ENCODE measurements around the gene TAF1.

DNA sequence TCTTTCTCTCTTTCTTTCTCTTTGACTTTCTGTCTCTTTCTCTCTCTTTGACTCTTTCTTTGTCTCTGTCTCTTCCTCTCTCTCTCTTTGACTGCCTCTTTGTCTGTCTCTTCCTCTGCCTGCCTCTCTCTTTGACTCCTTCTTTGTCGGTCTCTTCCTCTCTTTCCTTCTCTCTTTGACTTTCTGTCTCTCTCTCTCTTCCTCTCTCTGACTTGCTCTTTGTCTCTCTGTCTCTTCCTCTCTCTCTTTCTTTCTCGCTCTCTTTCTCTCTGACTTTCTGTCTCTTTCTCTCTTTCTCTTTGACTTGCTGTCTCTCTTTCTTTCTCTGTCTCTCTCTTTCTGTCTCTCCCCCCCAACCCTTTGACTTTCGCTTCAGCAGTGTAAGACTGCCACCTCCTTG, 130.3 kb downstream of the TAF1 start:
- TF ChIP-seq, protein P1, sequence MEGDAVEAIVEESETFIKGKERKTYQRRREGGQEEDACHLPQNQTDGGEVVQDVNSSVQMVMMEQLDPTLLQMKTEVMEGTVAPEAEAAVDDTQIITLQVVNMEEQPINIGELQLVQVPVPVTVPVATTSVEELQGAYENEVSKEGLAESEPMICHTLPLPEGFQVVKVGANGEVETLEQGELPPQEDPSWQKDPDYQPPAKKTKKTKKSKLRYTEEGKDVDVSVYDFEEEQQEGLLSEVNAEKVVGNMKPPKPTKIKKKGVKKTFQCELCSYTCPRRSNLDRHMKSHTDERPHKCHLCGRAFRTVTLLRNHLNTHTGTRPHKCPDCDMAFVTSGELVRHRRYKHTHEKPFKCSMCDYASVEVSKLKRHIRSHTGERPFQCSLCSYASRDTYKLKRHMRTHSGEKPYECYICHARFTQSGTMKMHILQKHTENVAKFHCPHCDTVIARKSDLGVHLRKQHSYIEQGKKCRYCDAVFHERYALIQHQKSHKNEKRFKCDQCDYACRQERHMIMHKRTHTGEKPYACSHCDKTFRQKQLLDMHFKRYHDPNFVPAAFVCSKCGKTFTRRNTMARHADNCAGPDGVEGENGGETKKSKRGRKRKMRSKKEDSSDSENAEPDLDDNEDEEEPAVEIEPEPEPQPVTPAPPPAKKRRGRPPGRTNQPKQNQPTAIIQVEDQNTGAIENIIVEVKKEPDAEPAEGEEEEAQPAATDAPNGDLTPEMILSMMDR (IDR thresholded peaks at IDR 0.05), result no peak
- no peak for TF ChIP-seq POLR2A (IDR thresholded peaks at IDR 0.05)
